K562 (cell line): ENCODE results near the gene LARP4B. TPM values are rescaled to one million over a fixed set of nuclear protein-coding genes. Genes with fewer than 3 reads are reported as not detected.

Experiments
- ADNP ChIP-seq: fragments of 200-800 bp; sonication (Bioruptor generic); IDR thresholded peaks from 2 replicates; pipeline ENCODE4 v1.6.1; 2016; ENCODE audit warnings: missing genetic modification characterization, missing compliant biosample characterization
- CSDE1 ChIP-seq, 2 experiments: fragments of 450-650 bp; IDR thresholded peaks; 2 replicates each; pipeline ENCODE4 v1.6.1; 2016; ENCODE audit warnings: mild to moderate bottlenecking in 1 of 2
- EGR1 ChIP-seq: fragments of 450-650 bp; conservative IDR thresholded peaks from 2 replicates; pipeline ENCODE4 v1.6.1; 2017; ENCODE audit warnings: mild to moderate bottlenecking
- ESRRB ChIP-seq: fragments of 250-450 bp; sonication (Bioruptor Pico); IDR thresholded peaks from 2 replicates; pipeline ENCODE4 v1.5.0; 2020; ENCODE audit warnings: mild to moderate bottlenecking, moderate library complexity, borderline replicate concordance
- GATAD2B ChIP-seq: fragments of 450-650 bp; IDR thresholded peaks from 2 replicates; pipeline ENCODE4 v1.6.1; 2017; ENCODE audit warnings: mild to moderate bottlenecking, borderline replicate concordance
- HMGXB4 ChIP-seq: sonication (generic); formaldehyde crosslinking; IDR thresholded peaks from 2 replicates; pipeline ENCODE4 v1.8.1; 2023; ENCODE audit warnings: mild to moderate bottlenecking, missing genetic modification reagents
- LARP7 ChIP-seq: fragments of 450-650 bp; IDR thresholded peaks from 2 replicates; pipeline ENCODE4 v1.6.1; 2016
- NFIX ChIP-seq: fragments of 250-450 bp; sonication (Bioruptor Pico); IDR thresholded peaks from 2 replicates; pipeline ENCODE4 v1.4.0; 2020; ENCODE audit warnings: low read depth, mild to moderate bottlenecking, moderate library complexity
- PTRF ChIP-seq: fragments of 450-650 bp; IDR thresholded peaks from 2 replicates; pipeline ENCODE4 v1.6.1; 2016; ENCODE audit warnings: mild to moderate bottlenecking, missing genetic modification characterization, missing compliant biosample characterization
- RBM17 ChIP-seq: fragments of 200-400 bp; formaldehyde crosslinking; IDR thresholded peaks from 2 replicates; pipeline ENCODE4 v1.6.1; 2017; ENCODE audit warnings: low read depth, mild to moderate bottlenecking, low read length, borderline replicate concordance
- SMC3 ChIP-seq: conservative IDR thresholded peaks from 2 replicates; pipeline ENCODE4 v1.6.1; 2011; ENCODE audit warnings: low read depth, low read length, improper control_type of control experiment; ENCODE audit not compliant: insufficient read depth
- TEAD1 ChIP-seq, 2 experiments: fragments of 450-650 bp in 1 of 2; sonication (generic) in 1 of 2; formaldehyde crosslinking; IDR thresholded peaks; 2 replicates each; pipeline versions ENCODE4 v1.4.0 to v1.8.0; 2020 to 2022; ENCODE audit warnings: mild to moderate bottlenecking in 2 of 2, missing genetic modification reagents in 1 of 2
- THRB ChIP-seq: fragments of 450-650 bp; formaldehyde crosslinking; conservative IDR thresholded peaks from 2 replicates; pipeline ENCODE4 v1.4.0; 2022; ENCODE audit warnings: mild to moderate bottlenecking, missing genetic modification characterization
- YY1 ChIP-seq, 3 experiments: IDR thresholded peaks; 2 replicates each; pipeline ENCODE4 v1.6.1; 2011; ENCODE audit warnings: low read length in 2 of 3, mild to moderate bottlenecking in 2 of 3, moderate library complexity in 2 of 3, borderline replicate concordance in 1 of 3, control low read depth in 1 of 3, low read depth in 1 of 3; ENCODE audit not compliant: insufficient read depth in 3 of 3, insufficient replicate concordance in 2 of 3, control insufficient read depth in 1 of 3, insufficient read length in 1 of 3; ENCODE audit errors: extremely low read depth in 1 of 3
- ZC3H11A ChIP-seq: IDR thresholded peaks from 2 replicates; pipeline ENCODE4 v1.6.1; 2012; ENCODE audit warnings: low read depth, low read length, improper control_type of control experiment
- ZKSCAN3 ChIP-seq: fragments of 250-450 bp; sonication (Bioruptor Pico); IDR thresholded peaks from 2 replicates; pipeline ENCODE4 v1.4.0; 2020
- ZNF175 ChIP-seq: fragments of 200-800 bp; sonication (Bioruptor generic); IDR thresholded peaks from 2 replicates; pipeline ENCODE4 v1.6.1; 2016; ENCODE audit warnings: low read depth, mild to moderate bottlenecking, missing genetic modification characterization, missing compliant biosample characterization
- ZNF197 ChIP-seq: fragments of 200-800 bp; sonication (Bioruptor generic); IDR thresholded peaks from 2 replicates; pipeline ENCODE4 v1.6.1; 2016; ENCODE audit warnings: low read depth, missing genetic modification characterization, missing compliant biosample characterization
- ZNF280A ChIP-seq: fragments of 450-650 bp; IDR thresholded peaks from 2 replicates; pipeline ENCODE4 v1.6.1; 2018; ENCODE audit warnings: mild to moderate bottlenecking, low read depth; ENCODE audit not compliant: partially characterized antibody
- polyA plus RNA-seq, 8 experiments: library from polyadenylated mRNA; depleted of rRNA in 4 of 8; stranded (reverse) in 5 of 8; unstranded in 3 of 8; fragments of >200 nt; fragmentation: Nextera tagmentation in 2 of 8; fragmentation: Illumina TruSeq in 1 of 8; extraction: Ambion mirVana in 2 of 8; extraction: Trizol in 1 of 8; gene quantifications; 2 replicates each; pipeline versions ENCODE4 v1.2.1 to v1.2.3, GENCODE V29; 2011 to 2014; ENCODE audit warnings: inconsistent platforms in 1 of 8, missing spikeins in 1 of 8
- total RNA-seq, 7 experiments: library from RNA; depleted of rRNA in 6 of 7; stranded (reverse); fragments of >200 nt in 6 of 7; fragmentation: Illumina TruSeq in 2 of 7; extraction: Trizol in 2 of 7; gene quantifications; 2 replicates each; pipeline versions ENCODE4 v1.2.1 to v1.2.3, GENCODE V29; 2011 to 2021; ENCODE audit warnings: low replicate concordance in 1 of 7
- TF ChIP-seq, protein P1 (sequence below): fragments of 250-450 bp; sonication (Bioruptor Pico); IDR thresholded peaks from 2 replicates; pipeline ENCODE4 v1.8.0; 2022; ENCODE audit warnings: moderate library complexity, mild to moderate bottlenecking, inconsistent platforms

Gene LARP4B
- total and polyA plus RNA-seq, 9 of the 15 experiments (the other 6 are each of a cell fraction or from before 2014, with no cell fraction given), result 11.8 to 130 (median 42.6) TPM

DNA sequence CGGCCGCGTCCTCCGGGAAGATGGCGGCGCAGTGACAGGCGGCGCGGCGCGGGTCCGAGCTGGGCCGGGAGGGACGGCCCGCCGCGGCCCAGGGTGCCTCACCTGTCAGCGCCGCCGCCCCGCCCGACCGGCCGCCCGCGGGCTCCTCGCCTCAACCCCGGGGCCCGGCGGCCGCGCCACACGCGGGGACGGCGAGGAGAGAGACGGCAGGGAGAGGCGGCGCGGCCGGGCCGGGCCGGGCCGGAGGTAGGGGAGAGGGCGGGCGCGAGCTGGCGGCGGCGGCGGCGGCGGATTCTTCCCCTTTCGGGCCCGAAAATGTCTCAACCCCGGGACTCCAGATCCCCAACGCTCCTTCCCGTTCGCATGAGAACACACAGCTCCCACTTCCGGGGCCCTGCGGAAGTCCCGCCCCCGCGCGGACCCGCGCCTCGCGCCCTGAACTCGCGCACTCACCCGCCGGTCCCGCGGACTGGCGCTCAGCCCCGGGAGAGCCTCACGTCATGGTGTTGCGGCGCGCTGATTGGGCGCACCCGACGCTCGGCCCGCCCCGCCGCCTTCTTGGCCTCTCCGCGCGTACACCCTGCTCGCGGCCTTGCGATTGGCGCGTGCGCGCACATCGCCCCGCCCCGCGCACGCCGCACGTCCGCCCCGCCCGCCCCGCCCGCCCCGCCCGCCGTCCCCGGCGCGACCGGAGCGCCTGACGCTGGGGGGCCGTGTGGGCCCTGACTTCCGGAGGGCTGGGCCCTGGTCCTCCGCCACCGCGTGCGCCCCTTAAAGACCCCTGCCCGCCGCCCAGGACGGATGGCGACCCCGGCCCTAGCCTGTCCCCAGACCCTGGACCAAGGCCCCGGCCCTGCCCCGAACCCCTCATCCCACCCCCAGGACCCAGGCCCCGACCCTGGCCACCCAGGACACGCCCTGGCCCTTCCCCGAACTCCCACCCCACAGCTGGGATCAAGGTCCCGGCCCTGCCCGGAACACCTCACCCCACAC lies at the start of gene LARP4B (continued):
- TF ChIP-seq YY1 (IDR thresholded peaks at IDR 0.05; ENCODE audit: borderline replicate concordance in 1 of 3, control insufficient read depth in 1 of 3, extremely low read depth in 1 of 3, insufficient read depth in 3 of 3, insufficient read length in 1 of 3, insufficient replicate concordance in 2 of 3, low read depth in 1 of 3, low read length in 2 of 3) (peak; percentile 16 to 85 (median 70)), NFIX (CRISPR knock-in tag) (no peak), TEAD1 (CRISPR knock-in tag; IDR thresholded peaks at IDR 0.05) (no peak), HMGXB4 (CRISPR knock-in tag) (0 out of 2 replicates have a peak, but pooled peaks have one; percentile 48), THRB (CRISPR knock-in tag) (no peak), ZNF197 (CRISPR knock-in tag) (peak; percentile 85; the same call in 1 of the 2 replicates), CSDE1 (IDR thresholded peaks at IDR 0.05) (no peak), ZKSCAN3 (CRISPR knock-in tag) (no peak), PTRF (tag) (no peak), ZNF280A (no peak), GATAD2B (peak; percentile 41; the same call in 1 of the 2 replicates), ESRRB (CRISPR knock-in tag) (no peak), ZC3H11A (no peak), LARP7 (no peak), SMC3 (no peak), RBM17 (no peak), EGR1 (peak; percentile 63), ADNP (tag) (no peak), ZNF175 (CRISPR knock-in tag) (peak; percentile 76)
- TF ChIP-seq, protein P1, sequence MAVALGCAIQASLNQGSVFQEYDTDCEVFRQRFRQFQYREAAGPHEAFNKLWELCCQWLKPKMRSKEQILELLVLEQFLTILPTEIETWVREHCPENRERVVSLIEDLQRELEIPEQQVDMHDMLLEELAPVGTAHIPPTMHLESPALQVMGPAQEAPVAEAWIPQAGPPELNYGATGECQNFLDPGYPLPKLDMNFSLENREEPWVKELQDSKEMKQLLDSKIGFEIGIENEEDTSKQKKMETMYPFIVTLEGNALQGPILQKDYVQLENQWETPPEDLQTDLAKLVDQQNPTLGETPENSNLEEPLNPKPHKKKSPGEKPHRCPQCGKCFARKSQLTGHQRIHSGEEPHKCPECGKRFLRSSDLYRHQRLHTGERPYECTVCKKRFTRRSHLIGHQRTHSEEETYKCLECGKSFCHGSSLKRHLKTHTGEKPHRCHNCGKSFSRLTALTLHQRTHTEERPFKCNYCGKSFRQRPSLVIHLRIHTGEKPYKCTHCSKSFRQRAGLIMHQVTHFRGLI (CRISPR knock-in tag), result no peak
